ENCODE data around the gene BRAF.
"Not testable (repeated sequence)": the region's sequence is repeated elsewhere in the genome, so short reads cannot be mapped to it uniquely, and the experiment has no call there.

The BRAF gene

DNA sequence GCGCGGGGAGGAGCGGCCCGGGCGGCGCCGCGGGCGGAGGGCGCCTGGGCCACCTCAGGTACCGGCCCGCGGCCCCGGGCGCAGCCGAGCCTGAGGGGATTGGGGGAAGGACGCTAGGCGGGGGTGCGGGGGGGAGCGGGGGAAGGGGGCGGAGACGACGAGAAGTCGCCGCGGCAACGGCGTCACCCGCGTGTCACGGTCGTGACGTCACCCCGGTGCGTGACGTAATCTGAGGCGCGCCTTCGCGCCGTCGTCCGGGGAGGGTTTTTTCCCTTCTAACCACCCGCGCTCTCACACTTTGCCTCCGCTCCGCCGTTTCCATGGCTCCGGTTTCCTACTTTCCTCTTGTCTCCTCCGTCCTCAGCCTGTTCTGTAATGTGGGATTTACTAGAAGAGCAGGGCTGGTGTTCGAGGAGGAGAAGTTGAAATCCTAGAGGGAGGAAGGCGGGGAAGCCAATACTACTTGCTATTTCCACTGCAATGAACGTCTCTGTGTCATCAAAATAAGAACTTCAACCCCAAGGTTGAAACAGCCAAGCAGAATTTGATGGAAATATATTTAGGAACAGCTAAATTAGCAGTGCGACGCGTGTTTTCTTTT is at the start of gene BRAF:
BRAF (minus strand) TSS at position 109 of the 601 bp plus-strand sequence. CDS start 226 bp downstream, outside the sequence.
- DNase-seq: peak; percentile 95 to 96

GRCh38 chr7:140972876-140973829 is 48.4 kb upstream of the BRAF start:
- no peak for DNase-seq

- no peak for DNase-seq
Observed at GRCh38 chr7:140972344-140972743, 47.6 kb upstream of the BRAF start.

DNA sequence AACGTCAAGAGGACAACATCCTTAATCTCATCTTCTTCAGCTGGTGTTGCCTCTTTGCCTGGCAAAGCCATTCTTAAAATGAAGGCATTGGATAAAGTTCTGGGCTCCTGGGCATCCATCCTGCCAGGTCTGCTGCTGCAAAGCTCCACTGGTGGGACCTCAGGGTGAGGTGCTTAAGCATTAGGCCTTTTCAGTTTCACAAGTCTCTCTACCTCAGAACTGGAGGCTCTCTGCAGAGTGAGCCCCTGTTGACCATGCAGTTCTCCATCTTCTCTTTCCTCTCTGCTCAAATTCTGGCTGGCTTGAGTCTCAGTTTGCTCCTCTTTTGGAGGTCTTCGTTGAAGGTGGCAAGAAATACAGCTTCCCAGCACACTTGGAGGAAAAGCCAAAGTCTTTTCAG is 42.7 kb upstream of the BRAF start:
- no peak for DNase-seq

DNA sequence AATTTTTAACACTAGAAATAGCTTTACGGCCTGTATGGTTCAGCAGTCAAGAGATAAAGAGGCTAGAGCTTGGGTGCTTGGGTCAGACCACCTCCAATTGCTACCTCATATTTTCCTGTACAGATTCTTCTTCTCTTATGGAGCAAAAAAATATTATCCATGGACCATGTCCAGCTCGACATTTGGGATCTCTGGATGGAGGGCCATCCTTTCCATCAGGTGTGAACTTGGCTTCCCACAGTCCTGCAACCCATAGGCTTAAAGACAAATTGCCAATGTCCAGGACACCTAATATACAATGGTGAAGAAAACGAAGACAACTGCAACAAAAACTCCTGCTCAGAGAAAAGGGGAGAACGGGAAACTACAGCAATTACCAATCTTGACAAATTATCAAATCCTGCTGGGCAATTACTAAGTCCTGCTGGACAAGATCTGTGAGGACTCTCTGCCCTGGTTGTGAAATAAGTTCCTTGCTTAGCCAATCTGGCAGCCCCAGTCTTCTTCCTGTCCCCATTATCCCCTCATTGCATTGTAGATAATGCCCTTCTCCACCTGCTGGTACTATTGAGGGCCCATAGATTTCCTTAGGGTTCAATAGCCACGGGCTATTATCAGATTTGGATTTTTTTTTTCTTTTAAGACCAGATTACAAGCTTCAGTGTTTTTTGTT is 42.0 kb upstream of the BRAF start:
- DNase-seq: no peak

- no peak for DNase-seq
Observed at GRCh38 chr7:140961117-140961516, 36.4 kb upstream of the BRAF start.

DNA sequence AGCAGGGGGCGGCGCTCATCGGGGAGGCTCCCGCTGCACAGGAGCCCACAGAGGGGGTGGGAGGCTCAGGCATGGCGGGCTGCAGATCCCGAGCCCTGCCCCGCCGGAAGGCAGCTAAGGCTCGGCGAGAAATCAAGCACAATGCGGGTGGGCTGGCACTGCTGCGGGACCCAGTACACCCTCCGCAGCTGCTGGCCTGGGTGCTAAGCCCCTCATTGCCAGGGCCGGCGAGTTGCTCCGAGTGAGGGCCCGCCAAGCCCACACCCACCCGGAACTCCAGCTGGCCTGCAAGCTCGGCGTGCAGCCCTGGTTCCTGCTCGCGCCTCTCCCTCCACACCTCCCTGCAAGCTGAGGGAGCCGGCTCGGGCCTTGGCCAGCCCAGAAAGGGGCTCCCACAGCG is 32.3 kb upstream of the BRAF start:
- DNase-seq: not testable (repeated sequence)

DNA sequence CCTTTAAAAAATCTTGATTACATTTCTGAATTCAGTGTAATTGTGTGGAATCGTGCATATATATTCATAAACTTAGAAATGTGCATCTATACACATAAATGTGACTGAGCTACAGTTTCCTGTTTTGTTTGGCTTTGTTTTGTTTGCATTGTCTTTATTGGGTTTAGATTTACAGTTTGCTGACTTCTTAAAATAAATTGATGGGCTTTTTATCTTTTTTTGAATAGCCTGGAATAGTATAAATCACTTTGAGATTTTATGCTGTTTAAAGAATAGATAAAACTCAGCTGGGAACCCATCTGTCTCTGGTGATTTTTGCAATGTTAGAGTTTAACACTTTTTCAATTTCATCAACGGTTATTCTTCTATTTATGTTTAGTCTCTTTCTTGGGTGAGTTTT is 21.2 kb upstream of the BRAF start:
- no peak for DNase-seq

DNA sequence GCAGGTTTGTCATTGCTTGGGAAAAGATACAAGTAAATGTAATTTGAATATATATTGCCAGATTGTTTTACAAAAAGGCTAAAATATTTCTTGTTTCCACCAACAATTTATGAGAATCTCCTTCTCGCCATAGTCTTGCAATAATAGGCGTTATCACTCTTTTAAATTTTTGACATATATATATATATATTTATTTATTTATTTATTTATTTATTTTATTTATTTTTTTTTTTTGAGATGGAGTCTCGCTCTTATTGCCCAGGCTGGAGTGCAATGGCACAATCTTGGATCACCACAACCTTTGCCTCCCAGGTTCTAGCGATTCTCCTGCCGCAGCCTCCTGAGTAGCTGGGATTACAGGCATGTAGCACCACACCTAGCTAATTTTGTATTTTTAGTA is 17.5 kb upstream of the BRAF start:
- DNase-seq: not testable (repeated sequence)

DNA sequence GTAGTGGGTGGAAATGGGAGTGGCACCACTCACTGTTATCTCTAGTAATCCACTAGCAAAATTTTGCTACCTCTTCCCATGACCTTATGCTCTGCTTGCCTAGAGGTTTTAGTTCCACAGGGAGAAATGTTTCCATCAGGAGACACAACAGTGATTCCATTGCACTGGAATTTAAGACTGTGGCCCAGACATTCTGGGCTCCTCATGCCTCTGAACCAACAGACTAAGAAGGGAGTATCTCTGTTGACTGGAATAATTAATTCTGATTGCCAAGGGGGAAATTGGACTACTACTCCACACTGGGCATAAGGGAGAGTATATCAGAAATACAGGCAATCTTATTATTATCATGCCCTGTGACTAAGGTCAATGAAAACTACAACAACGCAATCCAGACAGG is 16.2 kb upstream of the BRAF start:
- no peak for DNase-seq

DNA sequence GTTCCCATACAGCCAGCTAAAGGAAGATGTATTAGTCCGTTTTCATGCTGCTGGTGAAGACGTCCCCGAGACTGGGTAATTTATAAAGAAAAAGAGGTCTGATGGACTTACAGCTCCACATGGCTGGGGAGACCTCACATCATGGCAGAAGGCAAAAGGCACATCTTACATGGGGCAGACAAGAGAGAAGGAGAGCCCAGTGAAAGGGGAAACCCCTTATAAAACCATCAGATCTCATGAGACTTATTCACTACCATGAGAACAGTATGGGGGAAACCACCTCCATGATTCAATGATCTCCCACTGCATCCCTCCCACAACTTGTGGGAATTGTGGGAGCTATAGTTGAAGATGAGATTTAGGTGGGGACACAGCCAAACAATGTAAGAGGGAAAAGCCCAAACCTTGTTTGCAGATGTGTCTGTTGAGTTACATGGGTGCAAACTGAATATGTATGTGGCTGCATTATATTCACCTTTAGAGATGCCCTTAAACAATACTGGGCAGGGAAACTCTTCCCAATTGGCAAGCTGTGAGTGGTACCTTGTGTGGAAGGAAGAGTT is 13.1 kb upstream of the BRAF start:
- DNase-seq: no peak

DNA sequence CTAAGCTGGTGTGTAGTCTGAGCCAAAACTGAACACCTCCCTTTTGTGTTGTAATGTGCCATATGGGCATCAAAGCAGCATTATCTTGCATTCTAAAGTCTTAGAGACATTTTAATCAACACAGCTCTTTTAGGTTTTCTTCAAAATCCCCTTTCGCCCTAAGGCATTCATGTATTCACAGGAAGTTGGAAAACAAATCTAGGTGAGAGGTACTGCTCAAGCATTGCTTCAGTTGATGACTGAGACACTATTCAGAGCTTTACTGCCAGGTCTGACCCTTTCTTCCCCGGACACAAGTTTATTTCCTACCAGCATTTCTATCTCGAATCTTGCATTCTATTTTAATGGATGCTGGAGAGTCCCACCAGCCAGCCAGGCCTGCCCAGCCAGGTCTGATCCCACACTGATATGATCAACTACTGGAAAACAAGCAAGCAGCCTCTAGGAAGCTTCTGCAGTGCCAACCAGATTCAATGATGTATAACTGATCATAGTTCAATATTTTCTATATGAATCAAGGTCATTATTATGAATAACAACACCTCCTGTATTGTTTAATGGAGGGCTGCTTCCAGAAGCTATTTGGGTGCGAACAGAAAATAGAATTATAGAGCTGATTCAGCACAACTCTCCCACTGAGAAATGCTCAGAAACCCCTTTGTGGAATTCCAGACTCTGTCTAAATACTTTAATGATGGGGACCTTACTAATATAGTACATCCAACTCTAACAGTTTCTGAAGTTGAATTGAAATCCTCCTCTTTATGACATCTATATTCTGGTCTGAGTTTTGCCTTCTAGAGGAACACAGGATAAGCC is 4.0 kb upstream of the BRAF start:
- no peak for DNase-seq

- DNase-seq: not testable (repeated sequence)
Observed at GRCh38 chr7:140927945-140928344, 3.2 kb upstream of the BRAF start.

DNA sequence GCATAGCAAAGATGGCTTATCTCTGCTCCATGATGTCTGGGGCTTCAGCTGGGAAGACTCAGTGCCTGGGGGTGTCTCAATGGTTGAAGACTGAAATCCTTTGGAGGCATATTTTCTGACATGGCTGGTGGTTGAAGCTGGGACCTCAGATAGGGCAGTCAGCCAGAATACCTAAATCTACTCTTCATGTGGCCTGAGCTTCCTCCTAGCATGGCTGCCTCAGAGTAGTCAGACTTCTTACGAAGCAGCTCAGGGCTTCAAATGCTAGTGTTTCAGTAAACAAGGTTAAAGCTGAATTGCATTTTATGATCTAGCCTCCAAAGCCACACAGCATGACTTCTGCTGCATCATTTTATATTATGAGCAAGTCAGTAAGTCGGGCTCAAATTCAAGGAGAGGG is 2.6 kb upstream of the BRAF start:
- DNase-seq: no peak

DNA sequence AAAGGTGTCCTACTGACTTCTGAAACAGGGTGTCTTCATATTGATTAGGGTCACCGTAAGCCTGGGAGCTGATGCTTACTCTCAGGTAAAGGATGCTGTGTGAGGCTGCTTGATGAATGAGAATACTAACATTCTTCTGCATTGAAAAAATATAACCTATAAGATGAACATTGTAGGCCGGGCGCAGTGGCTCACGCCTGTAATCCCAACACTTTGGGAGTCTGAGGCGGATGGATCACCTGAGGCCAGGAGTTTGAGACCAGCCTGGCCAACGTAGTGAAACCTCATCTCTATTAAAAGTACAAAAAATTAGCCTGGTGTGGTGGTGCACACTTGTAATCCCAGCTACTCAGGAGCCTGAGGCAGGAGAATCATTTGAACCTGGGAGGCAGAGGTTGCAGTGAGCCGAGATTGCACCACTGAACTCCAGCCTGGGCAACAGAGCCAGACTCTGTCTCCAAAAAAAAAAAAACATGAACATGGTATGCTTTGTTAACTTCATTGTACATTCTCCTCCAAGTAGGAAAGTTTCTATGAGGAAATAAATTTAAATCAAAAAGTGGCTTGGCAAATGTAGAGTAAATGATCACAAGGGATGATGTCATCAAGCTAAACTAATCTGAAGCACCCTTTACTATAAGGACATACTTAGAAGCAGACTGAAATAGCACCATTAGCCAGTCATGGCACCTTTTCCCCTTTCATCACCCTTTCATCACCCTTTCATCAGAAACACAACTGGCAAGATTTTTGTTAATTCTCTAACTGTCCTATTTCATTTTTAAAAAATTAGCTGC is 1.5 kb upstream of the BRAF start:
- DNase-seq: no peak

GRCh38 chr7:140924019-140924820 is 509 bp downstream of the BRAF start:
- DNase-seq: peak; percentile 69 to 73

GRCh38 chr7:140923358-140924006 is 1.2 kb downstream of the BRAF start:
- no peak for DNase-seq

GRCh38 chr7:140922741-140923345 is 1.9 kb downstream of the BRAF start:
- DNase-seq: no peak

GRCh38 chr7:140920745-140921144 is 4.0 kb downstream of the BRAF start:
- no peak for DNase-seq

DNA sequence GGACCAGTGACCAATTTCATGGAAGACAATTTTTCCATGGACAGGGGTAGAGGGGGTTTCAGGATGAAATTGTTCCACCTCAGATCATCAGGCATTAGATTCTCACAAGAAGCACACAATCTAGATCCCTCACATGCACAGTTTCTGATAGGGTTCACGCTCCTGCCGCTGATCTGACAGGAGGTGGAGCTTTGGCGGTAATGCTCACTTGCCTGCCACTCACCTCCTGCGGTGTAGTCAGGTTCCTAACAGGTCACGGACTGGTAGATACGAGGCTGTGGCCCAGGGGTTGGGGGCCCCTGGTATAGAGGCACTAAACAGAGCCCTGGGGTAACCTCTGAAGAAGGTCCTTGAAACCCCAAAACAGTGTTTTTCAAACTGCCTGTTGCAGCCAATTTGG is 6.5 kb downstream of the BRAF start:
- no peak for DNase-seq

Data from stimulated activated CD4-positive, alpha-beta T cell treated with anti-CD3 and anti-CD28 coated beads, Interleukin-2, amount 100 ng/mL, for 24 hours (primary cell).